ENCODE results near the gene ANKS1B. TPM values are rescaled to one million over a fixed set of nuclear protein-coding genes. Genes with fewer than 3 reads are reported as not detected.

Gene ANKS1B
- total RNA-seq, 4 donors from 2014 or later: 14.0 to 38.4 (median 28.6) TPM

DNA sequence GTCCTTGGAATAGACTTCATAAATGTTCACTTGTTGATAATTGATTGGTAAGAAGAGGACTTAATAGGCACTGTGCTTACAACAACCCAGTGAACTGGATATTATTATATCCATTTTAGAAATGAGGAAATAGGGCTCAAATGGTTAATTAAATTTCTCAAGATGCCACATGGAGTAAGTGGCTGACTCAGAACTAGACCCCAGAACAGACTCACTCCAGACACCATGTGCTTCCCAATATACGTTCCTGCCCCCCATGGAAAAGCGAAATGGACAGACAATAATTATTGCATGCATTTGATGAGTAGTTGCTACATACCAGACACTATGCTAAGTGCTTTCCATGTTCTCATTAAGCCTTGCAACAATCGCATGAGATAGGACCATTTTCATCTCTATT, 895 bp upstream of the ANKS1B start:
- H3K36me3 ChIP-seq: no peaks in the 10 kb centered on the region
- H3K4me1 ChIP-seq: peaks cover 0 to 39% (median 3%) of the 10 kb centered on the region in 4 donors
- TF ChIP-seq POLR2A (IDR thresholded peaks at IDR 0.05) (no peak), EP300 (IDR thresholded peaks at IDR 0.05) (no peak)
- TF ChIP-seq, protein P1, sequence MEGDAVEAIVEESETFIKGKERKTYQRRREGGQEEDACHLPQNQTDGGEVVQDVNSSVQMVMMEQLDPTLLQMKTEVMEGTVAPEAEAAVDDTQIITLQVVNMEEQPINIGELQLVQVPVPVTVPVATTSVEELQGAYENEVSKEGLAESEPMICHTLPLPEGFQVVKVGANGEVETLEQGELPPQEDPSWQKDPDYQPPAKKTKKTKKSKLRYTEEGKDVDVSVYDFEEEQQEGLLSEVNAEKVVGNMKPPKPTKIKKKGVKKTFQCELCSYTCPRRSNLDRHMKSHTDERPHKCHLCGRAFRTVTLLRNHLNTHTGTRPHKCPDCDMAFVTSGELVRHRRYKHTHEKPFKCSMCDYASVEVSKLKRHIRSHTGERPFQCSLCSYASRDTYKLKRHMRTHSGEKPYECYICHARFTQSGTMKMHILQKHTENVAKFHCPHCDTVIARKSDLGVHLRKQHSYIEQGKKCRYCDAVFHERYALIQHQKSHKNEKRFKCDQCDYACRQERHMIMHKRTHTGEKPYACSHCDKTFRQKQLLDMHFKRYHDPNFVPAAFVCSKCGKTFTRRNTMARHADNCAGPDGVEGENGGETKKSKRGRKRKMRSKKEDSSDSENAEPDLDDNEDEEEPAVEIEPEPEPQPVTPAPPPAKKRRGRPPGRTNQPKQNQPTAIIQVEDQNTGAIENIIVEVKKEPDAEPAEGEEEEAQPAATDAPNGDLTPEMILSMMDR (IDR thresholded peaks at IDR 0.05): no peak
- no peaks in the 10 kb centered on the region for H3K9me3 ChIP-seq
- WGBS, 2 donors: 37 to 44% methylated on average over 3 of the region's 3 CpGs
- no peak for DNase-seq (ENCODE audit: low spot score in 2 of 2)
- H3K4me3 ChIP-seq: peak overlapping the region in 3 of 4 donors; percentile 35 to 79 (median 36)
- no peaks in the 10 kb centered on the region for H3K27me3 ChIP-seq
- H3K27ac ChIP-seq: no peak overlapping the region

DNA sequence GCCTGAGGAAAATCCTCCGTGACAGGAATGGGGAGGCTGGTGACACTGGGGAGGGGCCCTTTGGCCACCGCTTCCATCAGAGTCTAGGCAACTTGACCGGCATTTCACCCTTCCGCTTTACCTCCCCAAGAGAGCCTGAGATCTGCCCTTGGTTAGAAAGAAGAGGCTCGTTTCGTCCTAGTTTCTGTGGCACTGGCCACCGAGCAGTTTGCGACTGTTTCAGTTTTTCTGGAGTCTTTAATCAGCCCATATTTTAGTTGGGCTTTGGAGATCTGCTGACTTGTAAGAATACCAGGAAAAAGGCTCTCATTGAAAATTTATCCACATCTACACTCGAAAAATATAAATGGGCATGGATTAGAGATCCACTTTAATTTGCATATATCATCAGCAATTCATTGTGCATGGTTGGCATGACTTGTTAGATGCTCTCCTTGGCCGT, 414 bp upstream of the ANKS1B start:
- WGBS, 2 donors: 3 to 4% methylated on average over 9 to 10 of the region's 10 CpGs
- H3K36me3 ChIP-seq: no peaks in the 10 kb centered on the region
- peak overlapping the region; percentile 35 to 79 (median 43) for H3K4me3 ChIP-seq
- H3K4me1 ChIP-seq: peaks cover 0 to 39% (median 3%) of the 10 kb centered on the region in 4 donors
- DNase-seq (ENCODE audit: low spot score in 2 of 2): no peak
- TF ChIP-seq, protein P1 (IDR thresholded peaks at IDR 0.05): no peak
- TF ChIP-seq EP300 (IDR thresholded peaks at IDR 0.05) (no peak), POLR2A (IDR thresholded peaks at IDR 0.05) (no peak)
- H3K9me3 ChIP-seq: no peaks in the 10 kb centered on the region
- no peaks in the 10 kb centered on the region for H3K27me3 ChIP-seq
- H3K27ac ChIP-seq: peak overlapping the region; percentile 25 to 86 (median 48)

DNA sequence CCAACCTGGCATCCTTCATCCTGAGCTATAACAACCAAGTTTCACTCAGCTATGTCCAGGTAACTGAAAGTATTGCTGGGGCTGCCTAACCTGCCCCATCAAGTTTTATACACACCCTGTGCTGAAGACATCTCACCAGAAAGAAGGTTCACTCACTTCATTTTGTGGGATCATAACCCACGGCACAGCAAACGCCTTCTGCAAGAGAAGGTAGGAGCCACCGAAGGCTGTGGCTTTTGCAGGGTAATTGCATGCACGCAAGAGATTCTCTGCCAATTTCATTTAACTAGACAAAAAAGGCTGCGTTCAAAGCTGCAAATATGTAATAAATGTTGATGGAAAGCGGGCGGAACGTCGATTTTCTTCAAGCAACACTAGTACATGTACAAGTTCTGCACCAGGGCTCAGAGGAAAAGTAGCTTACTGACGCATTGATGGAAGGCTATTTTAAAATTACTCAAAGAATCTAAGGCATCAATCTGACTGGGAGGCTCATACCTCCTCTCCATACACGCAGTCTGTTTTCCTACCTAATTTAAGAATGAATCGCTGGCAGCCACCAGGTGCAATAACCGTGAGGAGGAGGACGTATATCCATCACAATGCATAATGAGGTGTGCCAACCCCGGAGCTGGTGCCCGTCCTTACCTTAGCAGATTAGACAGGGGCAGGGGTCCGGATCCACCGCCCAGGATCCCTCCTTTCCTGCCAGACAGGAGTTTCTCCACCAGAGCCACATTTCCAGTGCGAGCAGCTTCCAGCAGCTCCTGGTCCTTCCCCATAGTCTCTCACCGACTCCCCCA, 1.1 kb downstream of the ANKS1B start:
- Histone ChIP-seq H3K27me3 (no peaks in the 10 kb centered on the region), H3K4me3 (peak overlapping the region; percentile 47 to 79 (median 50)), H3K4me1 (peaks cover 0 to 42% (median 3%) of the 10 kb centered on the region in 4 donors), H3K9me3 (no peaks in the 10 kb centered on the region), H3K27ac (peak overlapping the region; percentile 53 to 87 (median 82)), H3K36me3 (no peaks in the 10 kb centered on the region)
- TF ChIP-seq POLR2A (IDR thresholded peaks at IDR 0.05): no peak
- TF ChIP-seq, protein P1 (IDR thresholded peaks at IDR 0.05): no peak
- no peak for TF ChIP-seq EP300 (IDR thresholded peaks at IDR 0.05)
- DNase-seq (ENCODE audit: low spot score in 2 of 2): peak in 1 of 2 donors; percentile 4
- WGBS, 2 donors: 11 to 15% methylated on average over 20 of the region's 20 CpGs

DNA sequence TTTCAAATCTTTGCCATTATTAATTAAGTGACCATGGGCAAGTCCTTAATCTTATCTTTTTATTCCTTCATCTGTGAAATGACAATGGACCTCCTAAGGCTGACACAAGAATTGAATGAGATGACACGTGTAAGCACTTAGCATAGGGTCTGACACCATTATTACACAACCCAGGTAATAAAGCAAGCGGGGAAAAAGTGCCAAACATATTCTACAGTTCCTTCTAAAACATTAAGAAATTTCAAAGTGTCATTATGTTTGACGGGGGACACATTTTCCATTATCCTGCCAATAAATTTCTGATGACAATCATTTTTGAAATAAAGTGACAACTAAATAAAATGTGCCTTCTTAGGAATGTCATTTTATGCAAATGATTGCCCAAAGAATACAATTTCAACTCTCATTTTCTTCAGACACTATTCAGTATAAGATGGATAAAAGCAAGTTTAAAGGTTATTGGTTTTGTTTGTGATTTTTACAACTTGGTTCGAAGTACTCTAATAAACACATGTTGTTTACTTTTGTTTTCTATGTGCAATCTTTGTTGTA, 3.0 kb downstream of the ANKS1B start:
- WGBS, 2 donors: 57 to 59% methylated on average over 4 of the region's 4 CpGs
- H3K4me3 ChIP-seq: no peak overlapping the region
- TF ChIP-seq POLR2A (IDR thresholded peaks at IDR 0.05) (no peak), EP300 (IDR thresholded peaks at IDR 0.05) (no peak)
- TF ChIP-seq, protein P1 (IDR thresholded peaks at IDR 0.05): no peak
- H3K27me3 ChIP-seq: no peaks in the 10 kb centered on the region
- no peaks in the 10 kb centered on the region for H3K9me3 ChIP-seq
- DNase-seq (ENCODE audit: low spot score in 2 of 2): no peak
- H3K4me1 ChIP-seq: peaks cover 0 to 42% (median 3%) of the 10 kb centered on the region in 4 donors
- no peak overlapping the region for H3K27ac ChIP-seq
- no peaks in the 10 kb centered on the region for H3K36me3 ChIP-seq

DNA sequence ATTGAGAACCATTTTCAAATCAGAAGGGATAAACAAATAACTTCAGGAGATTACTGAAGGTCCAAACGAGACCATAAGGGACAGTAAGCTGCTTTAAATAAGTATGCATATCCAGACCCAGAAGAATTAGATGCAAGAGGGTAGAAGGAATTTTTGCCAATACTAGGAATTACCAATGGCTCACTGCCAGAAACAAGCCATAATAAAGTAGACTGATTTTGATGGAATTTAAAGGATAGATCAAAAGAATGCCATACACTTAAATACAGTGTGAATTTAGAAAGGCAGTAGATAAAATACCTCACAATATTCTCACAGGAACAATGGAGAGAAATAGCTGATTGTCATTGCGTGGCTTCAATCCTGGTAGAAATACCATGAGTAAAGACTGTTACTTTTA, 5.3 kb downstream of the ANKS1B start:
- no peak for DNase-seq (ENCODE audit: low spot score in 2 of 2)
- H3K27me3 ChIP-seq: no peaks in the 10 kb centered on the region
- H3K4me1 ChIP-seq: peaks cover 0 to 30% (median 0%) of the 10 kb centered on the region in 4 donors
- no peak overlapping the region for H3K4me3 ChIP-seq
- H3K36me3 ChIP-seq: no peaks in the 10 kb centered on the region
- WGBS, 2 donors: 60 to 62% methylated on average over 2 of the region's 2 CpGs
- TF ChIP-seq, protein P1 (IDR thresholded peaks at IDR 0.05): no peak
- TF ChIP-seq EP300 (IDR thresholded peaks at IDR 0.05): no peak
- no peak for TF ChIP-seq POLR2A (IDR thresholded peaks at IDR 0.05)
- no peaks in the 10 kb centered on the region for H3K9me3 ChIP-seq
- H3K27ac ChIP-seq: no peak overlapping the region
